ENCODE data around the gene ADSS1.

Gene ADSS1

DNA sequence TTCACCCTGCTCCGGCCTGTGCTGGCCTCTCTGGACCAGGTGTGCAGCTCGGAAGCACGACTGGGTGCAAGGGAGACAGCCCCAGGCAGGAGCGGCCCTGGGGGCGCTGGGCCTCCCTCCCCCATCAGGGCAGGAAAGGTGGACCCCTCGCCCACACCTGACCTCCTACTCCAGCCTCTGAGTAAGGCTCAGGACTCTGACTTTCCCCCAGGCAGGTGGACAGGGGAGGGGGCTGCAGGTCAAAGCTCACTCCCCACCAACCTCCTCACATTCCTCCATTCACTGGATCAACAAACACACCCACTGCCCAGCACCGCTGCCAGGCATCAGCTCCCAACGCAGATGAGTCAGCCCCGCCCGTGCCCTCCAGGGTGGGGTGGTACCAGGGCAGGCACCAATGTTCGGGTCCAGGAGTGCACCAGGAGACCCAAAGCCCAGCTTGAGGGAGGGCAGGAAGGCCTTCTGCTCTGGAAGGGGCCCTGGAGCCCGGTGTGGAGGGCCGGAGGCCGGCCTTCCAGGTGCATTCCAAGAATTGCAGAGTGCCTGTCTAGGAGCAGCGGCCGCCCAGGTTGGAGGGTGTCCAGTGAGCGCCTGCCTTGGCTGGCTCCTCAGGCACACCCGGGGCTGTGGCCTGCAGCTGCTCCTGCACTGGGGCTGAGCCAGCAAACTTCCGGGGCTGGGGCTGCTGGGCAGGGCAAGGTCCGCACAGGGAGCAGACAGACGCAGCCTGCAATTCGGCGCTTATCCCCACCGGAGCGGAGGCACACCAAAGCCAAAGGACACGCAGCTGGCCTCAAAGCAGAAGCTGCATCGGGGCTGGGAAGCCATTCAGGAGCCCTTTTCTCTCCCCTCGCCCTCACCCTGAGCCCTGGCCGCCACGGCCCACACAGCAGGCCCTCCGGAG lies 36.2 kb upstream of the ADSS1 start:
- DNase-seq (ENCODE audit: low read depth) = no peak

DNA sequence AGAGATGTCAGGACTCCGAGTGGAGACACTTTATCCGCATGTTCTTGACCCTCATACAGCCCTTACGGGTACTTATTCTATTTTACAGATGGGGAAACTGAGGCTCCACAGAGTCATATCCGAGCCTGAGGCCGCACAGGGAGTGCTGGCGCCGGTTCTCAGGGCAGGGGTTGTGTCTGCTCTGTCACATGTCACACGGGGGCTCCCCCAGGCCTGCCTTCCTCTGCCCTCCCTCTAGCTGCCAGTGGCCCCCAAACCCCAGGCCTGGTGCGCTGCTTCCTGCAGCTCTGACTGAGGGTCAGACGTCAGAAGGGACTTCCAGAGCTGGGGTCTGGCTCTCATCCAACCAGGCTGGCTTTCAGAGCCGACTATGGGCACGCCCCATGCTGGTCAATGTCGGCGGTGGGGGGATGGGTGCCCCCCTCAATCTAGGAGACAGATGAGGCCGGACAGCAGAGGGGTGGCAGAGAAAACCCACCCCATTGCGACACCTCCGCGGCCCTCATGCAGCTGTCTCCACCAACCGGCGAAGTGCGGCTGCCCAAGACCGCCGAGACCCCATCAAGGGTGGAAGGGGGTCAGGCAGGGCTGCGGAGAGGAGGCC lies 35.4 kb upstream of the ADSS1 start:
- DNase-seq (ENCODE audit: low read depth) = no peak

DNA sequence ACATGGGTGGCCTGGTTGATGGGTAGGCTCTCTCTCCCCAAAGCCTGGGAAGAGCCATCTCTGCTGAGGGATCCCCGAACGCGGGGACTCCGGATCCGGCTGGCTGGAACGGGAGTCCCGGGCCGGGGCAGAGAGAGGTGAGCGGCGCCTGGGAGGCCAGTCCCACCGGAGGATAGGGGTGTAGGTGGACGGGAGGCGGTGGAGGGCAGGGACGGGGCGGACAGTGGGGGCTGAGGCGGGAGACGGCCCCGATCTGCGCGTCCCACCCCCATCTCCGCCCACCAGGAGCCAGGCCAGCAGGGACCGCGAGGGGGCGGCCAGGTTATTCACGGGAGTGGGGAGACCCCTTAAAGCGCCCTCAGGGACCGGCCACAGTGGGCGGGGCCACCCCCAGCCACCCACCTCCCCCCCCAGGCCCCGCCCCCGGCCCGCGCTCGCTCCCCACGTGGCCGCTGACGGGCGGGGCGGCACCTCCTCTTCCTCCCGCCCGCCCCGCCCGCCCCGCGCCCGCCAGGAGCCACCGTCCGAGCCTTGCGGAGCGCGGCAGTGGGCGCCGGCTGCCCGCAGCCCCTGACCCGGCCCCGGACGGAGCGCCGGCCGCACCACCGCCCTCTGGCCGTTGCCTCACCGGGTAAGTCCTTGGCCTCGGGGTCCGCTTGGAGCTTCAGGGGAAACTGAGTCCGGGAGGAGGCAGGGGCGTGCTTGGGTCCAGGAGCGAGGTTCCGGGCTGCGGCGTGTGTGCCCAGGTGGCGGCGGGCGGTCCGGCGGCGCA lies 34.7 kb upstream of the ADSS1 start, which contains the start of gene INF2:
INF2 (plus strand) TSS at position 510 of the 772 bp plus-strand sequence. CDS start 11,748 bp downstream, outside the sequence.
- peak; percentile 28 for DNase-seq (ENCODE audit: low read depth)

DNA sequence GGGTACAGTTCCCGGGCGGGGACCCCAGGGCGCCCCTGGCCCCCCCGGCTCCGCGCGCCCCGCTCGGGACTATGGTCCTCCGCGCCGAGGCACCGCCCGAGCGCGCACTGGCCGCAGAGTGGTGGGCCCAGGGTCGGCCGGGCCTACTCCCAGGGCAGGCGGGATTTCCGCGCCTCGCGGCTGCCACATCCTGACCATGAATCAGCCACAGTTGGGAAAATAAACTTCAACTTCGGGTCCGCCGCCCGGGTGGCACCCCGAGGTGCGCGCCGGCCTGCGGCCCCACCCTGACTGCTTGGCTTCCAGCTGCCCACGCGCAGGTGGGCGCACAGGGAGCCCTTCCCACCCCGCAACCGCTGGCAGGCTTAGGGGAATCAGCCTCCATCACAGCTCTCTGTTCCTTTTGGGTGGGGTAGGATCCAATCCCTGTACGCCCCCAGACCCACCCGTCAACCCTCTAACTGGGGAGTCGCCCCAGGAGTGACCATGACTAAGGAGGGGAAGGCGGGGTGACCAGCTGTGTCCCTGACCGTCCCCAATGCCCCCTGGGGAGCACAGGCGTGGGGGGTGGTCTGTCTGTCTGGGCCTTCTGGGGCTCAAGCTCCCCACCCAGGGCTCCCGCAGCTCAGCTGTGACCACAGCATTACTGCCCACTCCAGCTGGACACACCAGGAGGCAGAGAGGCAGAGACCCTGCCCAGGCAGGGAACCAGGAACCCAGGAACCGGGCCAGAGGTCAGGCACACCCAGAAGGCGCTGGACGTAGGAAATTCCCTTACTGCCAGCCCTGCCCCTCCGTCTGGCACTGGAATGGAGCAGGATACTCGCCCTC lies 33.9 kb upstream of the ADSS1 start:
- no peak for DNase-seq (ENCODE audit: low read depth)

DNA sequence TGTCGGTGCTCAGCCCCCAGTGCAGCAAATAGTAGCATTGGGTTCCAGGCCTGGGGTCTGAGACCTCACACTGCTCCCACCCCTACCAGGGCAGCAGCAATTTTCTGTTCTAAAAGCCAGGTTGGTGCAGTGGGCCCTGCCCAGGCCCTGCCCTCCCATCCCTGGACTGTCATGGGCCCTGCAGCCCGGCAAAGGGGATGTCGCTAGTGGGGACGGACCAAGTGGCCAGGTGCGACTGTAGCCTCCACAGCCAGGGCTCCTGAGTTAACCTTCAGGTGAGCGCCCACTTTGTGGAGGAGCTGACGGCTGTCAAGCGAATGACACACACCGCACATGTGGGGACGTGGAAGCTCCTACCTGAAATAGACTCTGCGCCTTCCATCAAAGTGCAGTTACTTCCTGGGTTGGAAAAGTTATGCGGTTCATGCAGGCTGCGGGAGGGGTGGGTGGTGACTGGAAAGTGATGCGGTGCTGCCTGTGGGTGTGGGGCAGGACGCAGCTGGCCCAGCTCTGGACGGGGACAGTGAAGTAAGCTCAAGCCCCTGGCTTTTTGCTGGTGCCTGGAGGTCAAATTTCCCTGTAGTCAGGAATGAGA lies 33.1 kb upstream of the ADSS1 start:
- DNase-seq (ENCODE audit: low read depth) = no peak

DNA sequence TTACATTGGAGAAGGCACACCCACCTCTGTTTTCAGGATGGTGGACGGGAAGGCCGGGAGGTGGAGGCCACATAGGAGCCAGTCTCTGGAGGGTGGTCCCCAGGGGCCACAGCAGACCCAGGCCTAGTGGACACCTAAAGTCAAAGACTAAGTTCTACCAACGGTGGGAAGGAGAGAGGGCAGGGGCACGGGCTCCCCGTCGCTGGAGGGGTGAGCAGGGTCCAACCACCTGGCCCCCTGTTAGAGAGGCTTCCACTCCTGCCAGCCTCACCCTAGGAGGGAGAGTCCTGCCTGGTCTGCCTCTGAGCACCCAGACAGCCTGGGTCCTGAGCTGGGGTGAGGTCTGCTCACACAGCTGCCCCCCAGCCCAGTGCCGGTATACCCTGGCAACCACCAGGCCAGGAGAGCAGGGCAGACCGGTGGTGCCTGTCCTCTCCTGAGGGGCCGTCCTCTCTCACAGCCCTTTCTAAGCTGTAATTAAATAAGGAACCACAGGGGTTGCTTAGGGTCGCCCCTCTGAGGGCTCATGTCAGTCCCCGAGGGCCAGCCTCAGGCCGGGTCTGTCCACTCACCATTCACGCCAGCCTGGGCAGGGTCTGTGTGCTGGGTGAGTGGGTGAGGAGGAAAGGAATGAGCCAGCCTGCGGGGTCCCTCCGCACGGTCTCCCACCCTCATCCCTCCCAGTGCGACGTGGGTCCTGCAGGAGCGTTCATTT lies 32.3 kb upstream of the ADSS1 start:
- no peak for DNase-seq (ENCODE audit: low read depth)

DNA sequence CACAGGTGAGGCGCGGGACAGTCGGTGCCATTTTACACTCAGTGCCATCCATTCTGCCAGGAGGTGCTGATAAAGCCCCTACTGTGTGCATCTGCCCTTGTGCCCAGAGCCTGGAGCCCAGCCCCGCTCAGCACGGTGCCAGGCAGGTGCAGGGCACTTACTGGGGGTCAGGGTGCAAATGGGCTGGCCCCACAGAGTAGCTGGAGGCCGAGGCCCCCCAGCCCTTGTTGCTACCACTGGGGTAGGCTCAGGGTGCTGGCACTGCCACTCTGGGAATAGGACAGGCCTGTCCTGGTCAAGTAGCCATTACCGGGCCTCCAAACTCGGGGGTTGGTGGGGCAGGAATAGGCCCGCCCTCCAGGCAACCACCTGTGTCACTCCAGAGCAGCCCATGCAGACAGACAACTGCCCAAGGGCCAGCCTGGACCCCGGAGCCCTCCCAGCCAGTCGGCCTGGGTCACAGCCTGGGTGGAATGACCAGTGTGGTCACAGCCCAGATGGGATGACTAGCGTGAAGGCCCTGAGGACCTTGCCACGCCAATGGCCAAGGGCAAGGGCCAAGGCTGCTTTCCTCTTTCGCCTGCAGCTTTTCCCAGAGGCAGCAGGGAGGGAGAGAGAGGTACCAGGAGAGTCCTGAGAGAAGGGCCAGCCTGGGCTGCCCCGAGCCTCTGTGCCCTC lies 31.6 kb upstream of the ADSS1 start:
- no peak for DNase-seq (ENCODE audit: low read depth)

DNA sequence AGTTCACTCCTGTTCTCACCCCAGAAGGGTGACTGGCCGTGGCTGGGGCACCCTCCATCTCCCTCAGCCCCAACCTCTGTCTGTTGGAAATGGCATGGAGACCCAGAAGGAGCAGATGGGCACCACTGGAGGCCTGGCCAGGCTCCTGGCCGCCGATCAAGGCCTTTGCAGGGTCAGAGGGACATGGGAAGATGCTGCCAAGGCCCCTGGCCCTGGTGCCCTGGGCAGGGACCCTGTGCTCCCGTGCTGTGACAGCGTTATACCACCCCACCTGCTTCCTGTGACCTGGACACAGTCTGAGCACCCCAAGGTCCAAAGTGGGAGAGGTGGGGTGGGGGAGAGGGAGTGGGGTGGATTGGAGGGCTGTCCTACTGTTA lies 31.1 kb upstream of the ADSS1 start:
- no peak for DNase-seq (ENCODE audit: low read depth)

DNA sequence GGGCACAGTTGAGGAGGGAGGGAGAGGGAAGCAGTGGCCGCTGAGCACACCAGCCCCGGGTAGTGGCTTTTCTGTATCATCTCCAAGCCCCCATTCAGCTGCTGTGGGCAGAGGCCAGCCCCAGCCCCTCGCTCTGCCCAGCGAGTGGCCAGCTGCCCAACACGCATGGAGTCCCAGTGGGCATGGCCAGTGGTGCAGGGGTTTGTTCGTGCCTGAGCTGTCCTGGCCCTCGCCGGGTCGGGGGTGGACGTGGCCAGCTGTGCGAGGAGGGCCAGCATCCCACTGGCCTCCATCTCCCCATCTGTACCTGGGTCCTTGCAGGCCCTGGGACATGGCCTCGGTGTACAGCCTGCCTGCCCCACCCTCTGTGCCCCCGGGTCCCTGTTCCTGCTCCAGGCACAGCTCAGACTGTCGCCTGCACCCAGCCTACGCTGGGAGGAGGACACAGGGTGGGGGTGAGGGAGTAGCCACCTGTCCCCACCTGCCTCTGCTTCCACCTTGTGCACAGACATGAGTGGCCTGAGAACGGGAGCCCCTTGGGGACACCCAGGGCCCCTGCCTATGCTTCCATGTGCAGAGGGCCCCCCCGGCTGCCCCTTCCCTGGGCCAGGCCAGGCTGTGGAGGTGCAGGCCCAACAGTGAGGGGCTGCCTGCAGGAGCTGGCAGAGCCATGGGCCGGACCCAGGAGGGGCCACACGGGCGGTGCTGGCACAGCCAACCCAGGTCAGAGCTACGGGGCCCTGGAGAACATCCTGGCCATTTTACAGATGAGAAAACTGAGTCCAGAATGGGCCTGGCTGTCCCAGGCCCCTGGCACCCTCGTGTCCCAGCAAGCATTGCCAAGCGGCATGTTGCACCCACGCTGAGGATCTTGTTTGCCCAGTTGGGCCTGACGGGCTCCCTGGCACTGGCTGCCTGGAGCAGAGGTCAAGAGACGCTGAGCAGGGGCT lies 30.3 kb upstream of the ADSS1 start:
- DNase-seq (ENCODE audit: low read depth) = no peak

DNA sequence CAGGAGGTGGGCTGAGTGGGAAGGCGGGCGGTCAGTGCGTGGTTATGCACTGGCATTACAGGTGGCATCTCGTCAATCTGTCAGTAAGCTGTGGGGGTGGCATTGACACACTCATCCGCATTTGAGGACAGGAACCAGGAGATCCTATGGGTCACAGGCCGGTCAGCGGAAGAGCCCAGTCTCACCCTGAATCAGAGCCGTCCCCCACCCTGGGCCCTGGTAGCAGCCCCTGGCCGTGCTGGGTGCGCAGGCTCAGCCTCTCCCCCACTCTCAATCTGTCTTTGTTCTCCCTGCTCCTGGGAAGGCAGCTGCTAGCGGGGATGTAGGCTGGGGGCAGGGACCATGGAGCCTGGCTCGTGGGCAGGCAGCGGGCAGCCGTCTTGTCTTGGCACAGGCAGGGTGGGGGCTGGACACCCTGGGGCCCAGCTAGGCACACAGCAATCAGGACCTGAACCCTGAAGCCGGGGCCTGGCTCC lies 29.5 kb upstream of the ADSS1 start:
- DNase-seq (ENCODE audit: low read depth) = no peak

DNA sequence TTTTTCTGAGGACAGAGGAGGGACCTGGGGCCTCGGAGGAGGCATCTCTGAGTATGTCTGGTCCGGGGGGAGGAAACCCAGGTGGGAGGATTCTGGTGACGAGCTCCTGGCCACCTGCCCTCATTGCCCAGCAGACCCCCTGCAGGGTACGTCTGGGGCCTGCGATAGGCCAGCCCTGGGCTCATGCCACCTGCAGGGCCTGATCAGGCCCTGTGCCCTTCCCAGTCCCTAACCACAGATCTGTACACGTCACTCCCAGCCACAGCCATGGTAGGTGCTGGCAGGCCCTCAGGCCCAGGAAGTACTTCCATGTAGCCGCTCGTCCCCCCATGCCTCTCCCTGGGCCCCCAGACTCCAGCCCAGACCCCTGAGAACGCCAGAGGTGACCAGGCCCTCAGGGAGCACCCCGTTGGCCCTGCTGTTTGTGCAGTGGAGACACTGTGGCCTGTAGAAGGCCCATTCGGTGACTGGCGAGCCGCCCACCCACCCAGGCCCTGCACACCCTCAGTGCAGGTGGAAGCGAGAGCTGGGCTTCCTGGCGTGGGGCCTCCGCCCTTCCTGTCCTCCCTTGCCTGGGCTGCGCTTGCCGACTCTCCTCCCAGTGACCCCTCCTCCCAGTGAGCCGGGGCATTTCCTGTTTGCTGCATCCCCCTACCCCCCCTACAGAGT lies 28.9 kb upstream of the ADSS1 start:
- no peak for DNase-seq (ENCODE audit: low read depth)

DNA sequence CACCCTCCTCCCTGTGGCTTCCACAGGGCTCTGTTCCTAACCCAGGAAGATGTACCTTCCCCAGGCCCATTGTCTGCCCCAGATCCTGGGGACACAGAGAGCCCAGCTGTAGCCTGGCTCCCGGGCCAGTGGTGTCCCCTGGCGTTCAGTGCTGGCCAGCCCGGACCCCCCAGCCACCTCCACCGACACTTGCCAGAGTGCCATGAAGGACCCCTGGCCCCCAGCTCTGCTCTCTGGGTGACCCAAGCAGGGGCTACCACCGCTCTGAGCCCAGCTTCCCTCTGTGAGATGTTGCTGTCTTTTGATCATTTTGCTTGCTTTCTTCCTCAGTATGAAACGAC lies 28.4 kb upstream of the ADSS1 start:
- no peak for DNase-seq (ENCODE audit: low read depth)

DNA sequence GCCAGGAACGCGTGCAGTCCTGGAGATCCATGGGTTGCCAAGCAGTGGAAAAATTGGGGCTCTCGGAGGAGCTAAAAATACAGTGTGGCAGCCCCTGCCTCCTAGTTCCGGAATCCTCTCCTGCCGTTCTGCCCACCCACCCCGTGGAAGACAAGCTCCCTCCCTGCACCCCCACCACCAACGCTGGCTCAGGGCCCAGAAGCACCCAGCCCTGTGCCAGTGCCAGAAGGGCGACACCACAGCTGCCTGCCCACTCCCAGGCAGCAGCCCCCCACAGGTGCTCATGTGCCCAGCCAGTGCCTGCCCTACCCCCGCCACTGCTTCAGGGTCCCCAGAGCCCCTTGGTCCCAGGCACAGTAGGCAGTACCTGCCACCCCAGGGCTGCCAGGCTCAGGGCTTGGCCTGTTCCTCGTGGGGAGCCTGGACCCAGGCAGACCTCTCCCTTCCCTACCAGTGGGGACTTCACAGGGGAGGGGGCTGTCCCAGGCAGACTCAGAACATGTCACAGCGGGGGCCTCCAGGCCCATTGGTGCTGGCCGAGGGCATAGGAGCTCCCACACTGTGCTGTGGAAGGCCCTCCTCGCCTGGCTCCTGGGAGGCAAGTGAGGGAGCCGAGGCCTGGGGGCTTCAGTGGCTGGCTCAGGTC lies 27.2 kb upstream of the ADSS1 start:
- DNase-seq (ENCODE audit: low read depth) = no peak

DNA sequence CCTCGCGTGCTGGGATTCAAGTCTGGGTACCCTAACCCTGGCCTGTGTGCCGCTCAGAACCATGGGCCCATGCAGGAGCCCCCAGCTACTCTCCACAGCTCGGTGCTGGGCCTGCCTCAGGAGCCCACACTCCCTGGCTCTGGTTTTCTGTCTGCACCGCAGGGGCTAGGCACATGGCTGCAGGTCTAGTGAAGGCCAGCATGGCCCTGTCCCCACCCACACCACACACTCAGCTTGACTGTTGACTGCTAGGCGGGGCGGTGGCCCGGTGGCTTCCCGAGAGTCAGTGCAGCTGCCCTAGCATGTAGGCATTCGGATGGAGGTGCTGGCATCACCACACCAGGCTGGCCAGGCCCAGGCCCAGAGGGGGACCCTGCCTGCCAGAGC lies 26.7 kb upstream of the ADSS1 start:
- no peak for DNase-seq (ENCODE audit: low read depth)

DNA sequence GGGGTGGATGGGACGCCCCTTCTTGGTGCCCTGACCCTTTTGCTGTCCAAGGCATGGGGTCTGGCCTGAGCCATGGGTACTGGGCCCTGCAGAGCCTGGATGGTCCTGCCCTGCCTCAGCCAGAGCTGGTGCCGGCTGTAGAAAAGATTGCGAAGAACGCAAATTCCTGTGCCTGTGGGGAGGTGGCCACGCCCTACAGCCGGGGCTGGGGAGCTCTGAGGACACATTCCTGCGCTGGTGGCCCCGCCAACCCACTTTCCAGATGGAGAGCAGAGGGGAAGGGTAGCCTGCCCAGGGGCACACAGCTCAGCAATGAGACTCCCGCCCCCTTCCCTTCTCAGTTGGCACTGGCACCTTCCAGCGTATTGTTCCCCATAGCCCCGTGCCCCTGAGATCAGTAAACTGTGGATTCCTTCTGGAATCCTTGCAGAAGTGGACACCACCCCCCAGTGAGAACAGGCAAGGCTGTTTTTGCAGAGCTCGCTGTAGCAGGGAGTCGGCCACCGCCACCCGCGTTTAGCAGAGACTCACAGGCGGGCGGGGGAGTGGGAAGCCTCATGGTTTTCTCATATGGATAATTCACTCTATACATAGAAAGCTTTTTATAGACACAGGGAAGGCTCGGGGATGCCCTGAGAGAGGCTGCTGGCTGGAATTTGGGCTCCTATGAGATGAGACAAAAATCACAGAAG lies 26.0 kb upstream of the ADSS1 start:
- no peak for DNase-seq (ENCODE audit: low read depth)

DNA sequence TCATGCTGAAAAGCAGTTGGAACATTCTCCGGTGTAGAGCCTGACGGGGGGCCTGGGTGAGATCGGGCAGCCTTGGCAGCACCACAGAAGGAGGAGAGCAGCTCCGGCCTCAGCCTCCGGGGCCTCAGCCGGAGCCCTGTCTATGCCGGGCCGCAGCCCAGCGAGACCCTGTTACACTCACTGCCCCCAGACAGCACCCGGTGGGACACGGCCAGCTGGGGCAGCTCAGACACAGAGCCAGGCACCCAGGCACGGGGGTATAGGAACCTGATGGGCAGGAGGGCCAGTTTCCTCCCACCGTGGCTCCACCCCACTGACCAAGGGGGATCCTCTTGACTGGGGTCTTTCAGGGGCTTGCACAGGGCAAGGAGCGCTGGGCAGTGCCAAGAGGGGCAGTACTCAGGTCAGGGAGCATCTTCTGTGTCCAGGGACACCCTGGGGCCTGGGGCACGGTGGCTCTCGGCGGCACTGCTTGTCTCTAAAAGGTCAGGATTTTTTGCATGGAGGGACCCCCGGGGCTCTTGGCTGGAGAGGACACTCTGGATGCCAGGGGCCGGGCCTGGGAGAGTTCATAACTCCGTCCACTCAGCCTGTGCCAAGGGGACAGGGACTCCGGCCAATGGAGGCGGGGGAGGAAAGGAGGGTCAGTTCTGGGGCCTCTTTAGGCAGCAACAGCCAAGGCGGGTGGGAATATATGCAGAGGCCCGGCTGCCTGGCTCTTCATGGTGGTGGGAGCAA lies 25.2 kb upstream of the ADSS1 start:
- no peak for DNase-seq (ENCODE audit: low read depth)

DNA sequence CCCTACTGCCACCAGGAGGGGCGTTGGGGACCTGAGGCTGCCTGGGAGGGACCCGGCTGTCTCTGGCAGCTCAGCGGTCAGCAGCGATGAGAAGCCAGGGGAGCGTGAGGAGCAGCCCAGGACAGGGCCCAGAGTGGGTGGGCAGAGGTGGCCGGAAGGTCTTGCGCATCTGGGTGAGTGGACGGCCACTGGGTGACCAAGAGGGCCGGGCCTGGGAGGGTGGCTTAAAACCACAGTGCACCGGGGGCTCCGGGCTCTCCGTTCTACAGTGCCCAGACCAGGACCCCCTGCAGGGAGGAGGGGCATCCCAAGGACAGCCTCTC lies 24.6 kb upstream of the ADSS1 start:
- no peak for DNase-seq (ENCODE audit: low read depth)

Data from T follicular helper cell (primary cell).